NCI-H748 treated with DMSO at 0.1 percent for 48 hours (cell line): ENCODE measurements around the gene STAC3.

ENCODE experiments used
- DNase-seq: peaks from one replicate; lab custom pipeline; 2025; lab: John Stamatoyannopoulos, UW

Gene STAC3

DNA sequence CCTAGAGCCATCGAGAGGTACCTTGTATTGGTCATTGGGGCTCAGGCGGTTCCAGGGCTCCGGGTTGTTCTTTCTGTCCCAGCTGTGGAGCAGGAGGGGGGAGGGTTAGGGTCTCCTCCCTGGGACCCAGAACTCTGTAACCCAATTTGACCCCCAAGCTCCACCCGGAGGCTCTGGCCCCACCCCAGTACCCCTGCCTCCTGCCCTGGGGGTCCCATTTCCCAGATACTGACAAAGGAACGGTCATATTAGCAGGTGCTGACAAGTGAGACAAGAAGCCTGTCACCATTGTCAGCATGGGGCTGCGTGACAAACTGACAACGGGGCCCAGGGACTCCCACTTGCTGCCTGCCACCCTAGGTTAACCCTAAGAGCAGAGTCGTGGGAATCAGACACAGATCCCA lies 15.3 kb downstream of the STAC3 start:
- DNase-seq: no peak

GRCh38 chr12:57235017-57235727 lies 15.8 kb downstream of the STAC3 start:
- peak; percentile 67 for DNase-seq

DNA sequence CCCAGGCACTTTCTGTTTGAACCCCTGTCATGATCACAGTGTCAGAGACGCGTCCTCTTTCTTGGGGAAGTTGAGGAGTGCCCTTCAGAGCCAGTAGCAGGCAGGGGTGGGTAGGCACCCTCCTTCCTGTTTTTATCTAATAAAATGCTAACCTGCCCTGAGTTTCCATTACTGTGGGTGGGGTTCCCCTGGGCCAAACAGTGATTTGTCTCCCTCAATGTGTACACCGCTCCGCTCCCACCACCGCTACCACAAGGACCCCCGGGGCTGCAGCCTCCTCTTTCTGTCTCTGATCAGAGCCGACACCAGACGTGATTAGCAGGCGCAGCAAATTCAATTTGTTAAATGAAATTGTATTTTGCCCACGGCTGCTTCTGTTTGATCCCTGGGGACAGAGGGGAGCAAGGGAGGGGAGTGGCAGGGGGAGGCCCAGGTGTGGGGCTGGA lies 16.4 kb downstream of the STAC3 start:
- no peak for DNase-seq

DNA sequence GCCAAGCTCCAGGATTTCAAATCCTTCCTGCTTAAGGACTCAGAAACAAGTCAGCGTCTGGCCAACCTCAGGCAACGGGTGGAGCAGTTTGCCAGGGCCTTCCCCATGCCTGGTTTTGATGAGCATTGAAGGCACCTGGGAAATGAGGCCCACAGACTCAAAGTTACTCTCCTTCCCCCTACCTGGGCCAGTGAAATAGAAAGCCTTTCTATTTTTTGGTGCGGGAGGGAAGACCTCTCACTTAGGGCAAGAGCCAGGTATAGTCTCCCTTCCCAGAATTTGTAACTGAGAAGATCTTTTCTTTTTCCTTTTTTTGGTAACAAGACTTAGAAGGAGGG lies 16.8 kb downstream of the STAC3 start:
- DNase-seq: no peak

- no peak for DNase-seq
These were observed 17.4 kb downstream of the STAC3 start for GRCh38 chr12:57233357-57234232.

DNA sequence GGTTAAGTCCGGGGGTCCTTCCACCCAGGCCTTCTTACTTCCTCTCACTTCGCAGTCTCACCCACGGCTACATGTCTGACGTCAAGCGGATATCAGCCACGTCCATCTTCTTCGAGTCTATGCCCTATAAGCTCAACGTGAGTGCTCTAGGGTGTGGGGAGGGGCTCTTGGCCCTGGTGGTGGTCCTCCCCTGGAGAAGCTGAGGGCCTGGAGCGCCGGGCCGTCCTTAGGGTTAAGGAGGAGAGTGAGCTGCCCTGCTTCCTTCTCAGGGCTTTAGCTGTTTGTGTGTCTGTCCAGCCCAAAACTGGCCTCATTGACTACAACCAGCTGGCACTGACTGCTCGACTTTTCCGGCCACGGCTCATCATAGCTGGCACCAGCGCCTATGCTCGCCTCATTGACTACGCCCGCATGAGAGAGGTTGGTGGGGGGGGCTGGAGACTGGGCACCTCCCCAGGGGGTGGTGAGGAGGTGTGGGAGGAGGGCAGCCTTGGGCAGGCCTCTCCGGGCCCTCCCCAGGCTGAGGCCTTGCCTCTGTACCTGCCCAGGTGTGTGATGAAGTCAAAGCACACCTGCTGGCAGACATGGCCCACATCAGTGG lies 18.7 kb downstream of the STAC3 start:
- no peak for DNase-seq

GRCh38 chr12:57231276-57232021 lies 19.5 kb downstream of the STAC3 start:
- no peak for DNase-seq

GRCh38 chr12:57230381-57231155 lies 20.4 kb downstream of the STAC3 start:
- DNase-seq: no peak

DNA sequence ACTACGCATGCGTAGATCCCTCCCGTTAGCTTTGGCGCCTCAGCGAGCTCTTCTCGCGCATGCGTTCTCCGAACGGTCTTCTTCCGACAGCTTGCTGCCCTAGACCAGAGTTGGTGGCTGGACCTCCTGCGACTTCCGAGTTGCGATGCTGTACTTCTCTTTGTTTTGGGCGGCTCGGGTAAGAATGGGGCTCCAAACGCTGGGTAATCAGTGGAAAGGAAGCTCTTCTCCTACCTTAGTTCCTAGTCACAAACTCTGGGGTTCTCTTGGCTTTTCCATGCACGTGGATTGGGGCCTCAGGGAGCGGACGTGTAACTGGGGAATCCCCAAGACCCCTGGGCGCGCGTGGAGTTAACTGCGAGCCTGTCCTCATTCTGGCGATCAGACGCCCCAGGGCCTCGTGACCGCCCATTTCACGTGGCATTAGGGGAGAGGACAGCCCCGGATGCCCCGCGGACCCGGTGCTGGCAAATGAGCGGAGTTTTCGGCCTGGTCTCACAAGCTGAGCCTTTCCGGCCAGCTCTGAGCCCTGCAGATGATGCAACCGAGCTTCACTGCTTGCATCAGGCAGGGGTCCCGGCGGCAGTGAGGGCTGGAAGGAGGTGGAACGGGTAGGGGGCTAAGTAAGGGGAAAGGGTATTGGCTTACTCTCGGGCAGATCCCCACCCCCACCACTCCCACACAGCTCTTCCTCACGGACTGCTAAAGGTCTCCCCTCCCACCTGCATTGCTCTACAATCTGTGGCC lies 21.2 kb downstream of the STAC3 start, which contains the start of gene SHMT2:
TSS of gene SHMT2 (plus strand) at position 78 of the 747 bp plus-strand sequence. CDS start at position 146, 68 bp downstream.
- peak; percentile 95 for DNase-seq

DNA sequence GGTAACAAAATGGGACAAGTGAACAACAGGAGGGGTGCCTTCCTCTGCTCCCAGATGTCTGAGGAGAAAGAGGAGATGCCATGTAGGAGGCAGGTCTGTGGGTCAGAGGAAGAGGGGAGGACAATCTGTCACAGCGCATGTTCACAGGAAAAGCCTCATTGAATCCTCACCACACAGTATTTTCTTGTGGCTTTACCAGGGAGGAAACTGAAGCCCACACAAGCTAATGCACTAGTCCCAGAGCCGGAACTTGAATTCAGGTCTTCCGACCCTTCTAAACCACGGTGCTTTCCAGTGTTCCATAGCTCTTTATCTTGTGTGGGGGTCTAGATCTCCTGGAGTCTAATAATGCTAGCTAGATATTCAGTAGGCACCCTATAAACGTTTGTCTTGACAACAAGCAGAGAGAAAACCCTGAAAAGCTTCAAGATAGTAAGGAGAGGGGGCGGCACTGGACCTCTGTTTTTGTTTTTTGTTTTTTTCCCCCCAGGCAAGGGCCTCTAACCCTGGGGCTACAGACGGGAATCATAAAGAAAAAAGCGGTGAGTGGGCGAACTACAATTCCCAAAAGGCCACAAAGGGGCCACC lies 21.8 kb downstream of the STAC3 start:
- DNase-seq: peak; percentile 60

- no peak for DNase-seq
These were observed 23.5 kb downstream of the STAC3 start for GRCh38 chr12:57227315-57228115.

DNA sequence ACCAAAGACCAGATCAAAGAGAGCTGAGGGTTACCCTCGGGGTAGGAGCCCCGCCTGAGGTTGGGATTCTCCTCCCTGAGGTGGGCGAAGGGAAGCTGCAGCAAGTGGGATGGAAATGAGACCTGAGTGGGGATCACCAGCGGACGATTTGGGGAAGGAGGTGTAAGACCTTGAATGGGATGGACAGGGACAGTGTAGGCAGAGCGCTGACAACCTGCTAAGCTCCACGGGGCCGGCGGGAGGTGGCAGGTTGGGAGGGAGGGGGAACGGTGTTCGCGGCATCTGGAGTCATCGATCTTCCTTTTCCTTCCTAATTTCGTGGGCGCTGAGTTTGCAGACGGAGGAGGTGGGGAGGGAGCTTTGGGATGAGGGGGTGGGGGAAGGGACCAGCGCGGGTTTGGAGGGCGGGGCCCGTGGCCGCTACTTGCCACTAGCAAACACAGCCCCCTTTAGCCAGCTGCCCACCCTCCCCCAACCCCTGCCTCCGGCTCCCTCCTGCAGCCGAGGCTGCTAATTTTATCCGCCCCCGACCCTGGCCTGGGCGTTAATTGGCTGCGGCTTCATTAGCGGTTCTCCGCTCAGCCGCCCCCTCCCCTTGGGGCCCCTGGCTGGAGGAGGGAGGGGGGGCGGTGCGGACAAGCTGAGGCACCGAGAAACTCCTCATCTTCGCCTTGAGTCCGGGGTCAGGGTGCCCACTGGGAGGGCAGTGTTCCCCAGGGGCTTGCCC lies 24.2 kb downstream of the STAC3 start:
- DNase-seq: no peak

DNA sequence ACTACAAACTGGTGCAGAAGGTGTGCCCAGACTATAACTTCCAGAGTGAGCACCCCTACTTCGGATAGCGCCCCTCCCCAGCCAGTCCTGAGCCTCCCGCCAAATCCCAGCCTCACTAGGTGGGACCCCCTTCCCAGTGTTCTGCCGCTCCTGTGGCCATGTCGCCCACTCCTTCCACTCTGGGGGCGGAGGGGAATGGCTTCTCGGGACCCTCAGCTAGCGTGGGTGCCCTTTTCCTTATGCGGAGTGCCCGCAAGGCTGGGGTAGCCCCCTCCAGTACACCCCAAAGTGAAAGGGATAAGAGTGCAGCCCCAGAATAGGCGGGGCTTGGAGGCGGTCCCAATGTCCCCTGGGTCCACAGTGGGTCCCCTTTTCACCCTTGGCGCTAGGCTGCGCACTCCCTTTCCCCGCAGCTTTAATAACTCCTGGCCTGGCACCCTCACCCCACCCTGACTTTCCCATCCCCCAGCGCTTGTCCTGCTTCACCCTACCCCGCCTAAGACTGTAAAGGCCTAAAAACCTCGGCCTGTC lies 25.2 kb downstream of the STAC3 start:
- DNase-seq: no peak

DNA sequence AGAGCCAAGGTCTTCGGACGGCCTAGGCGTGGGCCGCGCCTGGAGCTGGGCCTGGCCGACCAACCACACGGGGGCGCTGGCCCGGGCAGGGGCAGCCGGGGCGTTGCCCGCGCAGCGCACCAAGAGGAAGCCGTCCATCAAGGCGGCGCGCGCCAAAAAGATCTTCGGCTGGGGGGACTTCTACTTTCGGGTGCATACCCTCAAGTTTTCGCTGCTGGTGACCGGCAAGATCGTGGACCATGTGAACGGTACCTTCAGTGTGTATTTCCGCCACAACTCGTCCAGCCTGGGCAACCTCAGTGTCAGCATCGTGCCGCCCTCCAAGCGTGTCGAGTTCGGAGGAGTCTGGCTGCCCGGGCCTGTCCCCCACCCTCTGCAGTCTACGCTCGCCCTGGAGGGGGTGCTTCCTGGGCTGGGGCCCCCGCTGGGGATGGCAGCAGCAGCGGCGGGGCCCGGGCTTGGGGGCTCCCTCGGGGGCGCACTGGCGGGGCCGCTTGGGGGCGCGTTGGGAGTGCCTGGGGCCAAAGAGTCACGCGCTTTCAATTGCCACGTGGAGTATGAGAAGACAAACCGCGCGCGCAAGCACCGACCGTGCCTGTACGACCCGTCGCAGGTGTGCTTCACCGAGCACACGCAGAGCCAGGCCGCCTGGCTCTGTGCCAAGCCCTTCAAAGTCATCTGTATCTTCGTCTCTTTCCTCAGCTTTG lies 25.9 kb downstream of the STAC3 start:
- peak; percentile 20 for DNase-seq

DNA sequence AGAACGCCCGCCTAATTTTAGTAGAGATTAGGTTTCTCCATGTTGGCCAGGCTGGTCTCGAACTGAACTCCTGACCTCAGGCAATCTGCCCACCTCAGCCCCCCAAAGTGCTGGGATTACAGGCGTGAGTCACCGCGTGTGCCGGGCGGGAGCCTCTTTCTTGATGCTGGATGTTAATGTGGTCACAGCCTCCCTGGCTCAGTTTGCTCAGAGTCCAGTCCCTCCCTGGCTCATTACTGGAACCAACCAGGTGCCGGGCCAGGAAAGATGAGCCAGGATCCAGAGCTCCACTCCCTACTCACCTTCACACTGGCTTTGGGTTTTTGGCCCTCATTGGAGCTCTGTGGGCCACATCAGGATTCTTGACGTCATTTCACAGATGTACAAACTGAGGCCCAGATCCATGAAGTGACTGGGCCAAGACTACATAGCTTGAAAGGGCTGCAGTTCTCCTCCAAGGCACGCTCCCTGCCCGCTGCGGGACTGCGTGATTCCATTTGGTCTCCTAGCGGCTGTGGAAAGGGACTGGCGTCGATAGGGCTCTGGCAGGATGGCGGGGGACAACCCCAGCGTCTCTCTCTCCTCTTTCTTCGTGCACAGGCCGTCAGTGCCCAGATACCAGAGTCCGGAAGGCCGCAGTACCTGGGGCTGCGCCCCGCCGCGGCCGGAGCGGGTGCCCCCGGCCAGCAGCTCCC lies 26.6 kb downstream of the STAC3 start:
- no peak for DNase-seq

- DNase-seq: no peak
These were observed 27.5 kb downstream of the STAC3 start for GRCh38 chr12:57223191-57224165.
